Stimulated activated CD8-positive, alpha-beta memory T cell treated with anti-CD3 and anti-CD28 coated beads, Interleukin-7, amount 100 ng/mL, for 24 hours (primary cell): ENCODE data around the gene SPCS3.
"Not testable (repeated sequence)": the region's sequence is repeated elsewhere in the genome, so short reads cannot be mapped to it uniquely, and the experiment has no call there.

Experiments used
- DNase-seq: peaks from one replicate; pipeline ENCODE4 v3.0.0-alpha.2; 2020; ENCODE audit warnings: low read depth

SPCS3 gene

DNA sequence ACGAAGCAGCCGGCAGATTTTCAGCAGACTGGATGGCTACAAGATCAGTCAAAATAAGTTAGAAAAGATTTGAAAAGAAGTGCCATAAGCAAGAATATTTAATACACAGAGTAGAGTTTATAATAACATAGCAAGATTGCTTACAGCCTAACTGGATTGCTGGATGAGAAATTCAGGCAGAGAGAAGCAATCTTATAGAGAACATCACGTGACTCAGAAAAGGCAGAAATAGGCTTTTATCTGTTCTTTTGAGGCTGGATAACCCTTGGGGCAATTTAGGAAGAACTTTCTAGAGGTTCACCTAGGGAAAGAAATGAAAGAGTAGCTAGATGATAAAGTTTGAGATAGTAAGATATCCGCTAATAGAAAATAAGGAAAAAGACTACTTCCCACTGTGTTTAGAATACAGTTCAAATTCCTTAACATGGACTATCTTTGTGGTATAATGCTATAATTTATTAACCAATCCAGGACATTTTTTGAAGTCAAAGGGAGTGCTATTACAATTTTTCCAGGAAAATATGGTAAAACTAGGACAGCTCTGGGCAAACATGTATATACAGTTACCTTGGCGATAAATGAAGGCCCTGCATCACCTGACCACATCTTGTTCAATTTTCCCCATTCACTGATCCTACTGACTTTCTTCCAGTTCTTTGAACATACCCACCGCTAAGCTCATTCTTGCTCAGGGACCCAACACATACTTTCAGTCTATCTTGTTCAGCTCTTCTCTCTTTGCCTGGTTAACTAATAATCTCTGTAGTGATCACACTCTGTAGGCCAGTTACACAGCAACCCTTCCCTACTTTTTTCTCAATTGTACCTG, 12.7 kb upstream of the SPCS3 start:
- no peak for DNase-seq

- no peak for DNase-seq
Measured at GRCh38 chr4:176307666-176307930, 12.2 kb upstream of the SPCS3 start.

GRCh38 chr4:176308441-176308840, 11.3 kb upstream of the SPCS3 start:
- no peak for DNase-seq

DNA sequence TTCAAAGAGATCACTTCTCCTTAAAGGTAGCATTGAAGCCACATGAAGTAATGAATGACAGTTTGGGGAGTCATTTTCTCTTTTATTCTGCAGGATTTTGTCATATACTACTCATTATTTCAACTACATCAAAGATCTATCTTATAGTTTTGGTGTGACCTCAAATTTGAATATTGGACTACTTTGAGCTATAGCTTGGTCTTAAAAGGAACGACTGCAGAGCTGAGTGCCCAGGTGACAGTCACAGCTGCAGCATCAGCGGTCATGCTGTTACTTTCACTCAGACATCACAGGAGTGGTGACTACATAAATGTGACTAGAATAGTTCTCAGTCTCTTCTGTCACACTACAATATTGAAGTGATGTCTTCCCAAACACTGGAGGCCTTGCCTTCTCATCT, 10.7 kb upstream of the SPCS3 start:
- no peak for DNase-seq

- no peak for DNase-seq
Measured at GRCh38 chr4:176309772-176310171, 10.0 kb upstream of the SPCS3 start.

- no peak for DNase-seq
Measured at GRCh38 chr4:176313596-176314336, 6.0 kb upstream of the SPCS3 start.

DNA sequence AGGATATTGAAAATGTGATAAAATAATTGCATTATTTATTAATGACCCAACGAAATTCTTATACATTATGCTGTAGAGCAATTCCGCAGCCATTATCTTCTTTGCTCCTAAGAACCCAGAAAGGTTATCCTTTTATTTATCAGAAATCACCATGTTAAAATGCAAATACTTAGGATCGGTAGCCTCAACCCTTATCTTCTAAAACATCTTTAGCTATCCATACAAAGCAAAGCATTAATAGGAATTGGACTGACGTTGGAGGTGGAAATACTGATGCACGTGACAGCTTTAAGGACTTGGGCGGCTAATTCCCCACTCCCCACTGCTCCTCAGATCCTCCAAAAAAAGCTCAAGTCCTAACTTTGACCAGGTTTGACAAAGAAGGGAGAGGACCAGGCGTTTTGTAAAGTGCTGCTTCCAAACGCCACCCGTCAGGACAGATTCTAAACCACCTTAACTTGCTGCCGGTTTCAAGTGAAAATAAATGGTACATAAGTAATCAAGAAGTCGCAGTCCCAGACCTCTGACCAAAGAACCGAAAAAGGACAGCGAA, 539 bp upstream of the SPCS3 start:
- no peak for DNase-seq

GRCh38 chr4:176320340-176320975, 692 bp downstream of the SPCS3 start:
- peak; percentile 76 for DNase-seq

GRCh38 chr4:176320976-176321361, 1.2 kb downstream of the SPCS3 start:
- DNase-seq: no peak

DNA sequence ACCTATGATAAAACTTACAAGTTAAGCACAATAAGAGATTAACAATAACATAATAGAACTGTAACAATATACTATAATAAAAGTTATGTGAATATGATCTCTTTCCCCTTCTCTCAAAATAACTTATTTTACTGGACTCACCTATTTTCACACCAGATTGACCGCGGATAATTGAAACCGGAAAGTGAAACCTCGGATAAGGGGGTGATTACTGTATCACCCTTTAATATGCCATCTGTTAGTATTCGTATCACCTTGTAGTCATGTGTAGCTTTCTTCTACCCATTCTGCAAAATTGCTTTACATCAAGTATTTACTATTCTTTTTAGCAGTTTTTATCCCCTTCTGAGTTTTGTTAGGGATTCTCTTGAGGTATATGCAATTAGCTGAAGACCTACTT, 1.8 kb downstream of the SPCS3 start:
- no peak for DNase-seq

- DNase-seq: no peak
Measured at GRCh38 chr4:176323511-176324160, 3.9 kb downstream of the SPCS3 start.

DNA sequence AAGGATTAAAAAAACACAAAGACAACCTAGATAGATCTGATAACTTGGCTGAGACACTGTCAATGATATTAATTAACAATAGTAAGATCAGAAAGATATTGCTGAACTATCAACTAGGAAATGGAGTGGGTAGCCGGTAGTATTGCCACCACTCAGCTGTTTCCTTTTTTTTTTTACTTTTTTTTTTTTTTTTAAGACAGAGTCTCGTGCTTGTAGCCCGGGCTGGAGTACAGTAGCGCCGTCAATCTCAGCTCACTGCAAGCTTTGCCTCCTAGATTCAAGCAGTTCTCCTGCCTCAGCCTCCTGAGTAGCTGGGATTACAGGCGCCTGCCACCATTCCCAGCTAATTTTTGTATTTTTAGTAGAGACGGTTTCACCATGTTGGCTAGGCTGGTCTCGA, 5.1 kb downstream of the SPCS3 start:
- not testable (repeated sequence) for DNase-seq

GRCh38 chr4:176333076-176333475, 13.3 kb downstream of the SPCS3 start:
- DNase-seq: no peak

GRCh38 chr4:176334066-176334465, 14.3 kb downstream of the SPCS3 start:
- no peak for DNase-seq

GRCh38 chr4:176335421-176335820, 15.7 kb downstream of the SPCS3 start:
- no peak for DNase-seq

GRCh38 chr4:176339936-176340761, 20.4 kb downstream of the SPCS3 start:
- DNase-seq: no peak

DNA sequence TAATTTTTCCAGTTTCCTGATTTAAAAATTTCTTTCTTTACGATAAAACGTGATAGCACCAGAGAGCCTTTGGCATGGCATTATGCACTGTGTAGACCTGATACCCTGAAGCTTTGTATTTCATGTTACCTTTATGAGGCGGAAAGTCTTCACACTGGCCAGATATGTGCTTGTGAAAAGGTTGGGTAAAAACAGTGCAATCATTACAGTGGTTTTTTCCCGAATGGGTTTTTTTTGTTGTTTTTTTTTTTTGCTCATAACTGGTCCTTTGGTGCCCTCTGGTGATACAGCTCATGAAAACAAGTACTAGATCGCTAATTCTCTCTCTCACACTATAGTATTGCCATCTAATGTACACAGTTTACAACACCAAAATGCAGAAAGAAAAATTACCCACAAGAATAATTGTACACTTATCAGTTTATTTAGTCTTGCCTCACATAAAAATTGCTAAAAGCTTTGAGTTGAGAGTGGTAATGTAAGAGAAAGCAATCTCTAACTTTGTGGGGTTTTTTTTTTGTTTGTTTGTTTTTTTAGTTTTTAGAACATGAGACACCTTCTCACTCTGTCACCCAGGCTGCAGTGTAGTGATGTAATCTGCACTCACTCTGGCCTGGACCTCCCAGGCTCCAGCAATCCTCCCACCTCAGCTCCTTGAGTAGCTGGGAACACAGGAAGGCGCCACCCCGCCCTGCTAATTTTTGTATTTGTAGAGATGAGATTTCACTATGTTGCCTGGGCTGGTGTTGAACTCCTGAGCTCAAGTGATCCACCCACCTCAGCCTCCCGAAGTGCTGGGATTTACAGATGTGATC, 21.3 kb downstream of the SPCS3 start:
- DNase-seq: no peak

DNA sequence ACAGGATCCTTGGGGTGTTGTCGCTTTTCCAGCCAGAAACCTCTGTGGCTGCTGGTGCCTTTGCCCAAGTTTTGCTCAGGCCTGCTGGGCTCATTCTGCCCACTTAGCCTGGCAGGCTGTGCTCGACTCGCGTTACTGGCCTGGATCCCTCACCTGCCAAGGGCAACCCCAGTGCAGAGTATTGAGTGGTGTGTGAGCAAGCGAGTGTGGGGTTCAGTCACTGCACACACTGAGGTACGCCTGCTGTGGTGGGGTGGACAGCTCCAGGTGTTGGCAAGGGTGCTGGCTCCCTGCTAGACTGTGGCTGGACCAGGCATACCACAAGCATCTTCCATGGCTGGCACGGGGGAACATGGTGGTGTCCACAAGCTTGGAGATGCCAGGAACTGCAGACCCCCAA, 22.6 kb downstream of the SPCS3 start:
- DNase-seq: no peak

- DNase-seq: no peak
Measured at GRCh38 chr4:176343286-176343685, 23.5 kb downstream of the SPCS3 start.

DNA sequence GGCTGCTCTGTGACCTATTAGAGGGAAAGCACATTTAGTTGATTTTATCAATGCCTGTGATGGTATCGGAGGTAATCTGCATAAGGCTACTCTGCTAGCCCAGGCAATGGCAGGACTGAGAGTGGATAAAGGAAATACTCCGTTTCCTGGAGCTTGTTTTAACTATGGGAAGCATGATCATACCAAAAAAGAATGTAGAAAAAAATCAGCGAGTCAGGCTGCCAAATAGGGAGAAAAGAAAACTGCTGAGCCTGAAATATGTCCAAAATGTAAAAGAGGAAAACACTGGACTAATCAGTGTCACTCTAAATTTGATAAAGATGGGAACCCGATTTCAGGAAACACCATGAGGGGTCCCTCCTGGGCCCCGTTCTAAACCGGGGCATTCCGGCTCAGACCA, 25.6 kb downstream of the SPCS3 start:
- not testable (repeated sequence) for DNase-seq

DNA sequence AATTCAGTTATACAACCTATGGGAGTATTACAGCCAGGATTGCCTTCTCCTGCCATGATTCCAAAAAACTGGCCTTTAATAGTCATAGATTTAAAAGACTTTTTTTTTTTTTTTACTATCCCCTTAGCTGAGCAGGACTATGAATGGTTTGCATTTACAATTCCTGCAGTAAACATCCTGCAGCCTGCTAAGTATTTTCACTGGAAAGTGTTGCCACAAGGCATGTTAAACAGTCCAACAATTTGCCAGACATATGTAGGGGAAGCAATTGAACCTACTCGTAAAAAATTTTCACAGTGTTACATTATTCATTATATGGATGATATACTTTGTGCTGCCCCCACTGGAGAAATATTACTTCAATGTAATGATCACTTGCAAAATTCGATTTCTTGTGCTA, 27.1 kb downstream of the SPCS3 start:
- not testable (repeated sequence) for DNase-seq
